HG02623 (cell line): ENCODE results near the gene SPTBN1.

Experiments used
- ATAC-seq: cut with Tn5 transposase; IDR thresholded peaks from one replicate; pipeline ENCODE4 v1.9.1; 2021; ENCODE audit warnings: moderate library complexity; ENCODE audit not compliant: unreplicated experiment

Gene SPTBN1

GRCh38 chr2:54646170-54646927, 190.2 kb downstream of the SPTBN1 start:
- ATAC-seq = no peak

GRCh38 chr2:54648256-54648655, 192.1 kb downstream of the SPTBN1 start:
- ATAC-seq = no peak

- no peak for ATAC-seq
Measured at GRCh38 chr2:54649191-54649590, 193.1 kb downstream of the SPTBN1 start.

GRCh38 chr2:54649633-54650032, 193.5 kb downstream of the SPTBN1 start:
- no peak for ATAC-seq

GRCh38 chr2:54650612-54651011, 194.5 kb downstream of the SPTBN1 start:
- no peak for ATAC-seq

- ATAC-seq = no peak
Measured at GRCh38 chr2:54651291-54651690, 195.2 kb downstream of the SPTBN1 start.

GRCh38 chr2:54652540-54652939, 196.4 kb downstream of the SPTBN1 start:
- ATAC-seq = peak; percentile 81

- ATAC-seq = no peak
Measured at GRCh38 chr2:54653572-54654204, 197.6 kb downstream of the SPTBN1 start.

GRCh38 chr2:54655046-54655809, 199.1 kb downstream of the SPTBN1 start:
- ATAC-seq = no peak

GRCh38 chr2:54656863-54657262, 200.7 kb downstream of the SPTBN1 start:
- ATAC-seq = no peak

- ATAC-seq = peak; percentile 53
Measured at GRCh38 chr2:54657664-54658083, 201.5 kb downstream of the SPTBN1 start.

- no peak for ATAC-seq
Measured at GRCh38 chr2:54658564-54659071, 202.5 kb downstream of the SPTBN1 start.

GRCh38 chr2:54659527-54659926, 203.4 kb downstream of the SPTBN1 start:
- ATAC-seq = no peak

- no peak for ATAC-seq
Measured at GRCh38 chr2:54660752-54661151, 204.6 kb downstream of the SPTBN1 start.

- no peak for ATAC-seq
Measured at GRCh38 chr2:54663424-54664030, 207.4 kb downstream of the SPTBN1 start.

- ATAC-seq = no peak
Measured at GRCh38 chr2:54664238-54664786, 208.2 kb downstream of the SPTBN1 start.

GRCh38 chr2:54665436-54665856, 209.3 kb downstream of the SPTBN1 start:
- ATAC-seq = no peak

GRCh38 chr2:54666131-54666633, 210.1 kb downstream of the SPTBN1 start:
- no peak for ATAC-seq

GRCh38 chr2:54666634-54667265, 210.6 kb downstream of the SPTBN1 start:
- ATAC-seq = no peak

- ATAC-seq = no peak
Measured at GRCh38 chr2:54667266-54667639, 211.1 kb downstream of the SPTBN1 start.
